Smooth muscle cell (in vitro differentiated cells): ENCODE data around the gene POP5. TPM values are rescaled to one million over a fixed set of nuclear protein-coding genes. Genes with fewer than 3 reads are reported as not detected.
A peak's percentile ranks its signal among the peaks of the same experiment; 100 is the strongest.

Experiments used
- DNase-seq: peaks from one replicate; lab custom pipeline; 2025; ENCODE audit not compliant: unreplicated experiment; lab: John Stamatoyannopoulos, UW
- H2AFZ ChIP-seq: fragments of 200-600 bp; sonication (generic); 2 replicates; pipeline ENCODE4 v1.6.0; 2016; ENCODE audit warnings: antibody characterized with exemption, low read depth, mild to moderate bottlenecking
- H3F3A ChIP-seq: fragments of 200-600 bp; sonication (generic); 2 replicates; pipeline ENCODE4 v1.6.0; 2017; ENCODE audit warnings: antibody characterized with exemption, low read depth
- H3K27ac ChIP-seq: fragments of 200-600 bp; sonication (generic); 2 replicates; pipeline ENCODE4 v1.5.1; 2016; ENCODE audit warnings: low read depth, mild to moderate bottlenecking
- H3K27me3 ChIP-seq: fragments of 200-600 bp; sonication (generic); 2 replicates; pipeline ENCODE4 v1.6.1; 2016; ENCODE audit warnings: low read depth, mild to moderate bottlenecking
- H3K36me3 ChIP-seq: fragments of 200-600 bp; sonication (generic); 2 replicates; pipeline ENCODE4 v1.5.1; 2016; ENCODE audit warnings: low read depth
- H3K4me1 ChIP-seq: fragments of 200-600 bp; sonication (generic); 2 replicates; pipeline ENCODE4 v1.5.1; 2016; ENCODE audit warnings: low read depth
- H3K4me2 ChIP-seq: fragments of 200-600 bp; sonication (generic); 2 replicates; pipeline ENCODE4 v1.6.0; 2016; ENCODE audit warnings: mild to moderate bottlenecking
- H3K4me3 ChIP-seq: fragments of 200-600 bp; sonication (generic); 2 replicates; pipeline ENCODE4 v1.5.1; 2016; ENCODE audit warnings: mild to moderate bottlenecking
- H3K79me2 ChIP-seq: fragments of 200-600 bp; sonication (generic); 2 replicates; pipeline ENCODE4 v1.6.0; 2016; ENCODE audit warnings: low read depth, mild to moderate bottlenecking
- H3K9ac ChIP-seq: fragments of 200-600 bp; sonication (generic); 2 replicates; pipeline ENCODE4 v1.6.0; 2016; ENCODE audit warnings: low read depth
- H3K9me3 ChIP-seq: fragments of 200-600 bp; sonication (generic); replicated peaks from 2 replicates; pipeline ENCODE4 v1.5.1; 2016; ENCODE audit warnings: low read depth
- H4K20me1 ChIP-seq: fragments of 200-600 bp; sonication (generic); 2 replicates; pipeline ENCODE4 v1.6.0; 2016; ENCODE audit warnings: low read depth
- CTCF ChIP-seq: fragments of 200-600 bp; sonication (generic); IDR thresholded peaks from 2 replicates; pipeline ENCODE4 v1.5.1; 2017; ENCODE audit warnings: borderline replicate concordance, mild to moderate bottlenecking, antibody characterized with exemption; ENCODE audit not compliant: insufficient read depth, poor library complexity, severe bottlenecking
- WGBS: methylation state at CpG from one replicate; pipeline ENCODE4 v1.1.7; 2016; ENCODE audit warnings: low lambda C conversion rate; 5-methylcytosine and 5-hydroxymethylcytosine counted together
- polyA plus RNA-seq: library from polyadenylated mRNA; unstranded; fragments of >200 nt; fragmentation: Nextera tagmentation; extraction: Ambion mirVana; gene quantifications from 2 replicates; pipeline ENCODE4 v1.2.1, GENCODE V29; 2016
- total RNA-seq: library from RNA; depleted of rRNA; stranded (reverse); fragments of >200 nt; gene quantifications from 2 replicates; pipeline ENCODE4 v1.2.3, GENCODE V29; 2014

Gene POP5
- total RNA-seq = 21.8 and 25.8 TPM in 2 replicates
- polyA plus RNA-seq = 40.4 and 57.5 TPM in 2 replicates

GRCh38 chr12:120580787-120581723 is at the start of gene POP5:
Gene POP5, minus strand, starts transcription at chr12:120581402. Its CDS starts 40 bp downstream, at chr12:120581362.
- Histone ChIP-seq H3K36me3 (peaks cover 9% of the 10 kb centered on the region), H2AFZ (peak within 1 kb of the TSS; percentile 50), H3K9me3 (no peaks in the 10 kb centered on the region), H3K27me3 (peaks cover 19% of the 10 kb centered on the region), H3K4me1 (peaks cover 13% of the 10 kb centered on the region), H3K4me2 (peak within 1 kb of the TSS; percentile 94), H3K4me3 (peak within 1 kb of the TSS; percentile 72), H3K79me2 (no peaks in the 10 kb centered on the region), H3K27ac (no peak within 1 kb of the TSS), H4K20me1 (no peaks in the 10 kb centered on the region), H3F3A (peaks cover 12% of the 10 kb centered on the region), H3K9ac (peak within 1 kb of the TSS; percentile 52)
- peak; percentile 70 for DNase-seq
- TF ChIP-seq CTCF = no peak
- WGBS = under 1% methylated on average over 55 of the region's 56 CpGs

GRCh38 chr12:120630104-120630892 is 49.1 kb upstream of the POP5 start:
- H3K9me3 ChIP-seq = no peaks in the 10 kb centered on the region
- DNase-seq = no peak
- no peak for TF ChIP-seq CTCF
- no peaks in the 10 kb centered on the region for H3K27me3 ChIP-seq
- H3K4me3 ChIP-seq = no peak overlapping the region
- H3K79me2 ChIP-seq = no peaks in the 10 kb centered on the region
- H3K27ac ChIP-seq = no peak overlapping the region
- 88% methylated on average over 15 of the region's 15 CpGs for WGBS
- no peaks in the 10 kb centered on the region for H3K36me3 ChIP-seq
- no peak overlapping the region for H3K9ac ChIP-seq
- no peak overlapping the region for H2AFZ ChIP-seq
- H3K4me2 ChIP-seq = no peak overlapping the region
- H4K20me1 ChIP-seq = no peaks in the 10 kb centered on the region
- no peaks in the 10 kb centered on the region for H3K4me1 ChIP-seq
- no peaks in the 10 kb centered on the region for H3F3A ChIP-seq

DNA sequence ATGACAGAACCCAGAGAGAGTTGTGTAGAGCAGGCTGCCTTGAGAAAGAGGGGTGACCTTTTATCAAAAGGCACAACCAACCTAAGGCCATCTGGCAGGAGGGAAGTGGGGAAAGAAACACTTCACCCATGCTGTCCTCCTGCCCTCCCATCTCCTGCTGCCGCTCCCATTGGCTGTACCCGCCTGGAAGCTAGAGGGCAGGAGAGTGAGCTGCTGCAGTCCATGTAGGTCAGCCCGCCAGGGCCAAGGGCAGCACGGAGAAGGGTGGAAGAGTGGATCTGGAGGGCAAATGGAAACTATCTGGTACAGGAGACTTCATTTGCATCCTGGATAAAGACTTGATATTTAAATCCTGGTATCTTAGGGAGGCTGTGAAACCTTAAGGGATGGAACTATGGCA is 47.7 kb upstream of the POP5 start:
- H3K79me2 ChIP-seq = no peaks in the 10 kb centered on the region
- no peaks in the 10 kb centered on the region for H3K27me3 ChIP-seq
- H3K4me1 ChIP-seq = no peaks in the 10 kb centered on the region
- H3K36me3 ChIP-seq = no peaks in the 10 kb centered on the region
- no peaks in the 10 kb centered on the region for H3F3A ChIP-seq
- no peak overlapping the region for H3K4me3 ChIP-seq
- no peak overlapping the region for H2AFZ ChIP-seq
- no peak overlapping the region for H3K27ac ChIP-seq
- WGBS = 41% methylated on average over 4 of the region's 4 CpGs
- TF ChIP-seq CTCF = no peak
- H3K9me3 ChIP-seq = no peaks in the 10 kb centered on the region
- no peaks in the 10 kb centered on the region for H4K20me1 ChIP-seq
- no peak for DNase-seq
- no peak overlapping the region for H3K9ac ChIP-seq
- no peak overlapping the region for H3K4me2 ChIP-seq
